H1 (cell line): ENCODE results near the gene ZNF277. TPM values are rescaled to one million over a fixed set of nuclear protein-coding genes. Genes with fewer than 3 reads are reported as not detected.

Experiments
- CTCF ChIA-PET: fragments of 300-600 bp; sonication (Branson Sonifier 250); formaldehyde crosslinking; loops from one replicate; lab custom pipeline; 2021; ENCODE audit not compliant: partially characterized antibody; lab: Charles Lee
- POLR2A ChIA-PET: fragments of 300-600 bp; sonication (Branson Sonifier 250); formaldehyde crosslinking; loops from one replicate; lab custom pipeline; 2021; ENCODE audit warnings: inconsistent platforms; ENCODE audit not compliant: partially characterized antibody; lab: Charles Lee
- DNase-seq, 2 experiments: peaks; one replicate each; pipeline versions ENCODE4 v3.0.0 to v3.0.0-alpha.2; 2010 to 2022; ENCODE audit warnings: low spot score in 2 of 2, low read depth in 1 of 2, mixed read lengths in 1 of 2
- FAIRE-seq: peaks from 2 replicates; lab custom pipeline; 2011; peaks lifted over from hg19 to GRCh38; lab: Jason Lieb, UNC
- H2AFZ ChIP-seq: 2 replicates; pipeline ENCODE4 v1.8.1; 2012; ENCODE audit warnings: low read length, inconsistent platforms
- H2AK5ac ChIP-seq: 2 replicates; pipeline ENCODE4 v1.6.1; 2013; ENCODE audit warnings: low read depth, low read length
- H2BK120ac ChIP-seq: replicated peaks from 2 replicates; pipeline ENCODE3; 2013; ENCODE audit warnings: low read depth, low read length, inconsistent platforms
- H2BK12ac ChIP-seq: 2 replicates; pipeline ENCODE4 v1.6.1; 2013; ENCODE audit warnings: low read depth, low read length
- H2BK15ac ChIP-seq: 2 replicates; pipeline ENCODE4 v1.6.1; 2013; ENCODE audit warnings: low read length
- H2BK20ac ChIP-seq: 2 replicates; pipeline ENCODE4 v1.6.1; 2013; ENCODE audit warnings: low read length
- H2BK5ac ChIP-seq: 2 replicates; pipeline ENCODE4 v1.6.1; 2013; ENCODE audit warnings: low read depth, low read length
- H3K14ac ChIP-seq: 2 replicates; pipeline ENCODE4 v1.6.1; 2013; ENCODE audit warnings: inconsistent platforms; ENCODE audit not compliant: insufficient read length
- H3K18ac ChIP-seq: 2 replicates; pipeline ENCODE4 v1.6.1; 2013; ENCODE audit warnings: low read length; ENCODE audit errors: extremely low read depth
- H3K23ac ChIP-seq: 2 replicates; pipeline ENCODE4 v1.6.1; 2013; ENCODE audit warnings: inconsistent platforms; ENCODE audit not compliant: insufficient read length
- H3K23me2 ChIP-seq: 2 replicates; pipeline ENCODE4 v1.6.1; 2013; ENCODE audit warnings: low read depth, low read length
- H3K27ac ChIP-seq: 2 replicates; pipeline ENCODE4 v1.6.1; 2011; ENCODE audit warnings: low read depth, low read length, inconsistent platforms
- H3K27me3 ChIP-seq, 4 experiments: replicated peaks in 1 of 4; 1 replicate in 1 of 4; 2 replicates in 3 of 4; pipeline versions ENCODE4 v1.6.1 to v1.8.1; 2011 to 2013; ENCODE audit warnings: low read length in 3 of 4, mild to moderate bottlenecking in 3 of 4, inconsistent platforms in 2 of 4, mixed read lengths in 2 of 4, moderate library complexity in 1 of 4; ENCODE audit not compliant: control insufficient read depth in 3 of 4, insufficient read depth in 3 of 4; ENCODE audit errors: extremely low read depth in 1 of 4
- H3K36me3 ChIP-seq, 4 experiments: 2 replicates each; pipeline versions ENCODE4 v1.6.1 to v1.8.1; 2011 to 2013; ENCODE audit warnings: mild to moderate bottlenecking in 4 of 4, low read length in 3 of 4, moderate library complexity in 2 of 4, control low read depth in 1 of 4, inconsistent platforms in 1 of 4; ENCODE audit not compliant: insufficient read depth in 4 of 4, control insufficient read depth in 2 of 4
- H3K4ac ChIP-seq: replicated peaks from 2 replicates; pipeline ENCODE3; 2013; ENCODE audit warnings: low read length, low read depth, mixed read lengths, inconsistent platforms; ENCODE audit not compliant: insufficient read length
- H3K4me1 ChIP-seq, 4 experiments: replicated peaks in 1 of 4; 1 replicate in 1 of 4; 2 replicates in 3 of 4; pipeline versions ENCODE4 v1.6.1 to v1.8.1; 2011 to 2013; ENCODE audit warnings: low read length in 3 of 4, inconsistent platforms in 2 of 4, mixed read lengths in 1 of 4; ENCODE audit not compliant: insufficient read depth in 4 of 4, control insufficient read depth in 3 of 4
- H3K4me2 ChIP-seq, 2 experiments: 2 replicates each; pipeline versions ENCODE4 v1.6.1 to v1.8.1; 2011 to 2013; ENCODE audit warnings: low read depth in 2 of 2, low read length in 2 of 2, control low read depth in 1 of 2, inconsistent platforms in 1 of 2, mild to moderate bottlenecking in 1 of 2; ENCODE audit not compliant: insufficient read depth in 1 of 2
- H3K4me3 ChIP-seq, 4 experiments: fragments of 200-600, 300-600 bp in 1 of 4; sonication (generic), shearing (Covaris generic), sonication (Bioruptor Twin) in 1 of 4; 2 replicates each; pipeline versions ENCODE4 v1.5.1 to v1.8.1; 2011 to 2016; ENCODE audit warnings: low read length in 4 of 4, low read depth in 3 of 4, control low read depth in 2 of 4, inconsistent platforms in 2 of 4, mild to moderate bottlenecking in 2 of 4, mixed read lengths in 1 of 4, moderate library complexity in 1 of 4; ENCODE audit not compliant: insufficient read depth in 2 of 4; ENCODE audit errors: extremely low read depth in 1 of 4
- H3K56ac ChIP-seq: replicated peaks from 2 replicates; pipeline ENCODE3; 2013; ENCODE audit warnings: low read depth, mild to moderate bottlenecking, mixed read lengths, low read length, inconsistent platforms; ENCODE audit not compliant: insufficient read length
- H3K79me1 ChIP-seq: 2 replicates; pipeline ENCODE4 v1.6.1; 2013; ENCODE audit warnings: low read depth, low read length, control low read depth
- H3K79me2 ChIP-seq, 2 experiments: 2 replicates each; pipeline versions ENCODE4 v1.6.1 to v1.8.1; 2012 to 2013; ENCODE audit warnings: low read length in 2 of 2, mild to moderate bottlenecking in 2 of 2, inconsistent platforms in 1 of 2; ENCODE audit not compliant: insufficient read depth in 2 of 2, control insufficient read depth in 1 of 2
- H3K9ac ChIP-seq, 4 experiments: replicated peaks in 1 of 4; 1 replicate in 1 of 4; 2 replicates in 3 of 4; pipeline versions ENCODE4 v1.6.1 to v1.8.1; 2011 to 2013; ENCODE audit warnings: low read depth in 3 of 4, low read length in 3 of 4, control low read depth in 2 of 4, mild to moderate bottlenecking in 2 of 4, moderate library complexity in 2 of 4, inconsistent platforms in 1 of 4; ENCODE audit errors: extremely low read depth in 1 of 4
- H3K9me3 ChIP-seq, 2 experiments: 2 replicates each; pipeline versions ENCODE4 v1.6.1 to v1.8.1; 2012 to 2013; ENCODE audit warnings: mild to moderate bottlenecking in 2 of 2, moderate library complexity in 2 of 2, control low read depth in 1 of 2, inconsistent platforms in 1 of 2, low read depth in 1 of 2, low read length in 1 of 2, mixed read lengths in 1 of 2; ENCODE audit not compliant: insufficient read depth in 2 of 2
- H4K20me1 ChIP-seq, 2 experiments: replicated peaks in 1 of 2; 2 replicates each; pipeline versions ENCODE3 to v1.8.1; 2011 to 2013; ENCODE audit warnings: inconsistent platforms in 2 of 2, low read length in 2 of 2, mild to moderate bottlenecking in 1 of 2; ENCODE audit not compliant: insufficient read depth in 2 of 2, control insufficient read depth in 1 of 2
- H4K5ac ChIP-seq: 2 replicates; pipeline ENCODE4 v1.6.1; 2013; ENCODE audit warnings: low read length, low read depth, mixed read lengths, inconsistent platforms; ENCODE audit not compliant: insufficient read length
- H4K8ac ChIP-seq: 2 replicates; pipeline ENCODE4 v1.8.0; 2013; ENCODE audit warnings: mild to moderate bottlenecking, moderate library complexity, low read length, inconsistent platforms; ENCODE audit not compliant: insufficient read depth; ENCODE audit errors: extremely low read depth
- H4K91ac ChIP-seq: replicated peaks from 2 replicates; pipeline ENCODE3; 2013; ENCODE audit warnings: low read length, mixed read lengths, inconsistent platforms; ENCODE audit not compliant: insufficient read length
- KDM1A ChIP-seq: fragments of 200-600, 300-600 bp; sonication (generic); IDR thresholded peaks from 2 replicates; pipeline ENCODE4 v1.7.1; 2016; ENCODE audit warnings: mild to moderate bottlenecking, low read length, borderline replicate concordance
- WGBS, 2 experiments: shearing (Covaris generic) in 1 of 2; methylation state at CpG; one replicate each; pipeline versions ENCODE4 v1.1.6 to v1.1.7; 2013 to 2015; ENCODE audit warnings: low lambda C conversion rate in 2 of 2, mixed read lengths in 2 of 2, inconsistent platforms in 1 of 2, low coverage in 1 of 2, missing lambda C conversion rate in 1 of 2; ENCODE audit not compliant: insufficient replicate concordance in 2 of 2, insufficient coverage in 1 of 2, insufficient read length in 1 of 2; ENCODE audit errors: extremely low coverage in 1 of 2, missing lambda C conversion rate in 1 of 2; 5-methylcytosine and 5-hydroxymethylcytosine counted together
- polyA plus RNA-seq, 7 experiments: library from polyadenylated mRNA; depleted of rRNA in 3 of 7; stranded (reverse) in 5 of 7; unstranded in 2 of 7; fragments of >200 nt in 5 of 7; fragments of 200-250 nt in 2 of 7; gene quantifications; 1 replicate in 5 of 7; 2 replicates in 1 of 7; 4 replicates in 1 of 7; pipeline versions ENCODE4 v1.2.1 to v1.2.3, GENCODE V29; 2011 to 2013; ENCODE audit warnings: missing spikeins in 2 of 7, mixed read lengths in 2 of 7
- total RNA-seq: library from RNA; stranded (reverse); fragmentation: NEBNext Ultra II Directional; extraction: Animal tissue kit (Norgen Biotek cat#: 25700); gene quantifications from 2 replicates; pipeline ENCODE4 v1.2.1, GENCODE V29; 2021

Gene ZNF277
- total and polyA plus RNA-seq, 2 of the 8 experiments (the other 6 are each of a cell fraction or from before 2014, with no cell fraction given): 5.1 to 21.7 TPM

- Histone ChIP-seq H3K27ac (no peak overlapping the region), H2AFZ (no peak overlapping the region), H3K79me1 (peaks cover 3% of the 10 kb centered on the region; the same call in 1 of the 2 replicates), H3K23me2 (peaks cover 21% of the 10 kb centered on the region), H3K9me3 (no peaks in the 10 kb centered on the region), H3K36me3 (no peaks in the 10 kb centered on the region), H3K14ac (no peak overlapping the region), H2BK5ac (no peak overlapping the region), H4K20me1 (no peaks in the 10 kb centered on the region), H4K8ac (no peak overlapping the region), H3K9ac (no peak overlapping the region), H3K79me2 (peaks cover 5 to 76% of the 10 kb centered on the region in 2 experiments; a peak in 3 of 4 replicates), H3K23ac (no peak overlapping the region), H2BK20ac (no peak overlapping the region), H3K4me3 (no peak overlapping the region), H3K27me3 (no peaks in the 10 kb centered on the region; a peak in 1 of 7 replicates), H2BK15ac (no peak overlapping the region), H3K4ac (no peak overlapping the region), H4K5ac (no peak overlapping the region), H4K91ac (no peak overlapping the region), H2AK5ac (no peak overlapping the region; the same call in 1 of the 2 replicates), H2BK12ac (no peak overlapping the region), H3K4me2 (no peak overlapping the region), H3K18ac (no peak overlapping the region), H2BK120ac (no peak overlapping the region), H3K4me1 (peaks cover 0 to 11% (median 7%) of the 10 kb centered on the region in 4 experiments; a peak in 5 of 7 replicates), H3K56ac (no peak overlapping the region)
- FAIRE-seq (no peak), DNase-seq (no peak)
- 72% methylated on average over 2 of the region's 2 CpGs; no CpG with 5 or more reads in 1 of the 2 experiments for WGBS, 2 experiments
- POLR2A ChIA-PET: interaction anchor here (2.0 kb wide), 1 partner anchor 9 kb away, joined by 5 read pairs; no protein-coding TSS in a partner anchor
- CTCF ChIA-PET: interaction anchor here (0.7 to 1.3 kb wide), 5 partner anchors 10 to 443 kb away, joined by 3 to 5 read pairs (median 3); no protein-coding TSS in a partner anchor
- no peak for TF ChIP-seq KDM1A
Measured at GRCh38 chr7:112202816-112203215, 3.7 kb upstream of the ZNF277 start.
